Panc1 (cell line): ENCODE data around the gene MOBP. TPM values are rescaled to one million over a fixed set of nuclear protein-coding genes. Genes with fewer than 3 reads are reported as not detected.
"Not testable (repeated sequence)": the region's sequence is repeated elsewhere in the genome, so short reads cannot be mapped to it uniquely, and the experiment has no call there.

Source experiments
- ATAC-seq: fragments of 200-7000 bp; cut with Tn5 transposase; 2 replicates; pipeline ENCODE4 v1.9.1; 2020; ENCODE audit warnings: mild to moderate bottlenecking, moderate library complexity
- BruUV-seq: library from RNA; stranded (reverse); fragments of 400-500 nt; replicated peaks from 2 replicates; lab custom pipeline; 2021; lab: Mats Ljungman, UMichigan
- CTCF ChIA-PET: fragments of 300-600 bp; sonication (Branson Sonifier 250); formaldehyde crosslinking; loops from one replicate; lab custom pipeline; 2022; ENCODE audit warnings: antibody characterized with exemption; lab: Charles Lee
- POLR2A ChIA-PET: fragments of 300-600 bp; sonication (Branson Sonifier 250); formaldehyde crosslinking; loops from one replicate; lab custom pipeline; 2022; ENCODE audit warnings: antibody characterized with exemption; lab: Charles Lee
- DNase-seq: peaks from one replicate; pipeline ENCODE4 v3.0.0-alpha.2; 2010; ENCODE audit warnings: low read depth, low spot score
- H3K27ac ChIP-seq: 2 replicates; pipeline ENCODE4 v1.5.1; 2011; ENCODE audit warnings: mild to moderate bottlenecking, low read length, inconsistent platforms
- H3K27me3 ChIP-seq: fragments of 200-500 bp; sonication (Bioruptor generic); 2 replicates; pipeline ENCODE4 v1.6.0; 2014; ENCODE audit warnings: low read length, inconsistent platforms; ENCODE audit not compliant: control insufficient read depth, insufficient read depth
- H3K36me3 ChIP-seq: fragments of 200-500 bp; sonication (Bioruptor generic); 2 replicates; pipeline ENCODE4 v1.5.1; 2014; ENCODE audit warnings: inconsistent platforms, mild to moderate bottlenecking, low read length, moderate library complexity; ENCODE audit not compliant: control insufficient read depth, insufficient read depth
- H3K4me1 ChIP-seq: 2 replicates; pipeline ENCODE4 v1.5.1; 2011; ENCODE audit warnings: inconsistent platforms, mild to moderate bottlenecking, low read length, moderate library complexity; ENCODE audit not compliant: control insufficient read depth, insufficient read depth
- H3K4me3 ChIP-seq, 2 experiments: 2 replicates each; pipeline ENCODE4 v1.5.1; 2011 to 2012; ENCODE audit warnings: low read depth in 2 of 2, low read length in 2 of 2, mild to moderate bottlenecking in 2 of 2, inconsistent platforms in 1 of 2, moderate library complexity in 1 of 2
- H3K9me3 ChIP-seq: fragments of 200-500 bp; sonication (Bioruptor generic); 2 replicates; pipeline ENCODE4 v1.5.1; 2014; ENCODE audit warnings: low read depth, mild to moderate bottlenecking, inconsistent platforms, low read length, moderate library complexity; ENCODE audit not compliant: control insufficient read depth, insufficient read depth
- POLR2AphosphoS5 ChIP-seq: IDR thresholded peaks from 2 replicates; pipeline ENCODE4 v1.6.1; 2012; ENCODE audit warnings: mild to moderate bottlenecking, low read depth, low read length, moderate library complexity
- REST ChIP-seq, 2 experiments: IDR thresholded peaks; 2 replicates each; pipeline ENCODE4 v1.6.1; 2011 to 2012; ENCODE audit warnings: low read depth in 2 of 2, control low read depth in 1 of 2, low read length in 1 of 2, mild to moderate bottlenecking in 1 of 2, moderate library complexity in 1 of 2; ENCODE audit not compliant: insufficient read depth in 1 of 2
- SIN3A ChIP-seq: IDR thresholded peaks from 2 replicates; pipeline ENCODE4 v1.6.1; 2012; ENCODE audit warnings: low read depth, mild to moderate bottlenecking, low read length, moderate library complexity, borderline replicate concordance; ENCODE audit not compliant: insufficient read depth
- TCF7L2 ChIP-seq: IDR thresholded peaks from 2 replicates; pipeline ENCODE4 v1.6.1; 2011; ENCODE audit warnings: mild to moderate bottlenecking, low read depth, low read length, inconsistent platforms
- in situ Hi-C: cut with HindIII; loops from 2 replicates; pipeline ENCODE4 v1.10.0; 2016; ENCODE audit warnings: low sequenced_read_pairs, low pct_unique_long_range_greater_than_20kb
- intact Hi-C: fragments of 100-400 bp; cut with micrococcal nuclease; formaldehyde crosslinking; loops from one replicate; pipeline ENCODE4 v1.10.0; 2022; ENCODE audit not compliant: unreplicated experiment
- total RNA-seq: library from RNA; stranded (reverse); gene quantifications from one replicate; pipeline ENCODE4 v1.2.1, GENCODE V29; 2021; ENCODE audit not compliant: unreplicated experiment
- TF ChIP-seq, protein P1 (sequence below): fragments of 450-650 bp; IDR thresholded peaks from 2 replicates; pipeline ENCODE4 v1.5.1; 2017; ENCODE audit warnings: mild to moderate bottlenecking

MOBP gene
- total RNA-seq, 1 experiment from 2014 or later, result not detected

DNA sequence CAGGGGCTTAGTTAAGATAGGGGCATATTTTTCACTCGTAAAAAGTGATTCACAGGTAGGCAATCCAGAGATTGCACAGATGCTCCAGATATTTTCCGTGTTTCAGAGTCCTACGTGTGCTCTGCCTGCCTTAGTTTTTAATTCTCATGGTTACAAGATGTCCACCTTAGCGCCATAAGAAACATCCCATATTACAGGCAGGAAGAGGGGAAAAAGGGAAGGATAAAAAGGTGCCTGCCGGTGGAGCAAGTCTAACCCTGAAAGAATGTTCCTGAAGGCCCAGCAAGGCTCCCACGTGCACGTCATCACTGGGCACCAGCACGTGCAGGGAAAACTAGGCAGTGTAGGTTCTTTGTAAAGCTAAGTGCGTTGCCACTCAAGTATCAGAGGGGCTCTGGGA lies 10.1 kb upstream of the MOBP start:
- H3K36me3 ChIP-seq, result no peaks in the 10 kb centered on the region
- intact Hi-C loops (no loop called here), in situ Hi-C loops (no loop called here)
- no peaks in the 10 kb centered on the region for H3K9me3 ChIP-seq
- no peaks in the 10 kb centered on the region for H3K4me1 ChIP-seq
- no peaks in the 10 kb centered on the region for H3K27me3 ChIP-seq
- no peak overlapping the region for H3K4me3 ChIP-seq
- ChIA-PET POLR2A (no interaction called here), CTCF (no interaction called here)
- ATAC-seq (no peak), DNase-seq (no peak)
- TF ChIP-seq TCF7L2, result no peak
- TF ChIP-seq, protein P1, sequence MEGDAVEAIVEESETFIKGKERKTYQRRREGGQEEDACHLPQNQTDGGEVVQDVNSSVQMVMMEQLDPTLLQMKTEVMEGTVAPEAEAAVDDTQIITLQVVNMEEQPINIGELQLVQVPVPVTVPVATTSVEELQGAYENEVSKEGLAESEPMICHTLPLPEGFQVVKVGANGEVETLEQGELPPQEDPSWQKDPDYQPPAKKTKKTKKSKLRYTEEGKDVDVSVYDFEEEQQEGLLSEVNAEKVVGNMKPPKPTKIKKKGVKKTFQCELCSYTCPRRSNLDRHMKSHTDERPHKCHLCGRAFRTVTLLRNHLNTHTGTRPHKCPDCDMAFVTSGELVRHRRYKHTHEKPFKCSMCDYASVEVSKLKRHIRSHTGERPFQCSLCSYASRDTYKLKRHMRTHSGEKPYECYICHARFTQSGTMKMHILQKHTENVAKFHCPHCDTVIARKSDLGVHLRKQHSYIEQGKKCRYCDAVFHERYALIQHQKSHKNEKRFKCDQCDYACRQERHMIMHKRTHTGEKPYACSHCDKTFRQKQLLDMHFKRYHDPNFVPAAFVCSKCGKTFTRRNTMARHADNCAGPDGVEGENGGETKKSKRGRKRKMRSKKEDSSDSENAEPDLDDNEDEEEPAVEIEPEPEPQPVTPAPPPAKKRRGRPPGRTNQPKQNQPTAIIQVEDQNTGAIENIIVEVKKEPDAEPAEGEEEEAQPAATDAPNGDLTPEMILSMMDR, result no peak
- TF ChIP-seq REST (IDR thresholded peaks at IDR 0.05; ENCODE audit: insufficient read depth in 1 of 2, low read depth in 2 of 2, low read length in 1 of 2), result no peak
- no peak for TF ChIP-seq POLR2AphosphoS5
- TF ChIP-seq SIN3A, result no peak
- no TSS peak for BruUV-seq
- H3K27ac ChIP-seq, result no peak overlapping the region

DNA sequence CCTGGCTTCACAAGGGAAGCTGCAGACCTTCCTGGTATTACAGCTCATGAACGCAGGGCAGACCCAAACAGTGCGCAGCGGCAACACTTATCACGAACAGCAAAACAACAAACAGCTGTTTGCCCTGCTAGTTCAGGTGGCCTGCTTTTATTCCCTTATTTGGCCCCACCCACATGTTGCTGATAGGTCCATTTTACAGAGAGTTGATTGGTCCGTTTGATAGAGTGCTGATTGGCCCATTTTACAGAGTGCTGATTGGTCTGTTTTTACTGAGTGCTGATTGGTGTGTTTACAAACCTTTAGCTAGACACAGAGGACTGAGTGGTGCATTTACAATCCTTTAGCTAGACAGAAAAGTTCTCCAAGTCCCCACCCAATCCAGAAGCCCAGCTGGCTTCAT lies 8.9 kb upstream of the MOBP start:
- CTCF ChIA-PET, POLR2A ChIA-PET, ATAC-seq, H3K36me3 ChIP-seq, in situ Hi-C loops, DNase-seq, H3K27ac ChIP-seq, BruUV-seq, H3K4me3 ChIP-seq, H3K9me3 ChIP-seq, intact Hi-C loops, H3K4me1 ChIP-seq, H3K27me3 ChIP-seq: not testable (repeated sequence)

- in situ Hi-C loops, result no loop called here
- no TSS peak for BruUV-seq
- intact Hi-C loops, result no loop called here
- CTCF ChIA-PET, result no interaction called here
- H3K27ac ChIP-seq, result no peak overlapping the region
- TF ChIP-seq REST (IDR thresholded peaks at IDR 0.05; ENCODE audit: insufficient read depth in 1 of 2, low read depth in 2 of 2, low read length in 1 of 2), result no peak
- TF ChIP-seq SIN3A, result no peak
- TF ChIP-seq TCF7L2, result no peak
- TF ChIP-seq POLR2AphosphoS5, result no peak
- TF ChIP-seq, protein P1, result no peak
- no peaks in the 10 kb centered on the region for H3K36me3 ChIP-seq
- DNase-seq (no peak), ATAC-seq (no peak)
- H3K27me3 ChIP-seq, result no peaks in the 10 kb centered on the region
- no peaks in the 10 kb centered on the region for H3K9me3 ChIP-seq
- H3K4me1 ChIP-seq, result no peaks in the 10 kb centered on the region
- H3K4me3 ChIP-seq, result no peak overlapping the region
- POLR2A ChIA-PET, result no interaction called here
Observed at GRCh38 chr3:39460677-39461076, 6.8 kb upstream of the MOBP start.
